ENCODE results near the gene FMN1.

FMN1 gene

DNA sequence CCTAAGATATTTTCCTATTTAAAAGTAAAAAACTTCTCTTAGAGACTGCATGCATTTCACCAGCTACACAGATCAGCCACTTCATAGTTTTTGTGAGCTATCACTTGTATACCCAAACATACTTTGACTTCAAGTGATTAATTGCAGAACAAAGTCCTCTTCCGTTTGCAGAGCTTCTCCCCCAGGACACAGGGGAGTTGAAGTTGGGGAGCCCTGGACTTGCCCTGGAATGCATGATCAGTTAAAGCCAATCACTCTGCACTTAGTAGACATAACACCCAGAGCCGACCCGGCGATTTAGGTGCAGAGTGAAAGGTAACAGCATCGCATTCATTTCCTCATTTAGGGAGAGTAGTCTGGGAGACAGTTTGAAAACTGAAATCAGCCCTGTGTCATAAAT is 406.6 kb downstream of the FMN1 start:
- Histone ChIP-seq H3K9me3 (ENCODE audit: control insufficient read depth, insufficient read depth, low read length) (no peaks in the 10 kb centered on the region), H3K27ac (ENCODE audit: low read depth, low read length) (no peak overlapping the region), H4K20me1 (ENCODE audit: control insufficient read depth, insufficient read depth, low read depth, low read length) (no peaks in the 10 kb centered on the region), H3K9me2 (replicated peaks; ENCODE audit: control insufficient read depth, low read length) (no peaks in the 10 kb centered on the region), H3F3A (ENCODE audit: control insufficient read depth, insufficient read depth) (no peaks in the 10 kb centered on the region), H3K4me2 (ENCODE audit: low read length) (no peak overlapping the region), H3K79me2 (ENCODE audit: control insufficient read depth, low read length) (no peaks in the 10 kb centered on the region), H3K4me1 (ENCODE audit: control insufficient read depth, low read length) (no peaks in the 10 kb centered on the region), H3K4me3 (ENCODE audit: low read length) (no peak overlapping the region), H3K27me3 (ENCODE audit: control insufficient read depth, low read length) (peaks cover 2% of the 10 kb centered on the region), H3K36me3 (ENCODE audit: control insufficient read depth, low read length) (no peaks in the 10 kb centered on the region)
- no peak for TF ChIP-seq EZH2phosphoT487 (IDR thresholded peaks at IDR 0.05; ENCODE audit: borderline replicate concordance, low read length)
- TF ChIP-seq CTCF (IDR thresholded peaks at IDR 0.05; ENCODE audit: low read depth, low read length, poor library complexity, severe bottlenecking): no peak

GRCh38 chr15:32786906-32787305 is 407.6 kb downstream of the FMN1 start:
- Histone ChIP-seq H3F3A (ENCODE audit: control insufficient read depth, insufficient read depth) (no peaks in the 10 kb centered on the region), H4K20me1 (ENCODE audit: control insufficient read depth, insufficient read depth, low read depth, low read length) (no peaks in the 10 kb centered on the region), H3K9me3 (ENCODE audit: control insufficient read depth, insufficient read depth, low read length) (no peaks in the 10 kb centered on the region), H3K79me2 (ENCODE audit: control insufficient read depth, low read length) (no peaks in the 10 kb centered on the region), H3K4me1 (ENCODE audit: control insufficient read depth, low read length) (no peaks in the 10 kb centered on the region), H3K9me2 (replicated peaks; ENCODE audit: control insufficient read depth, low read length) (no peaks in the 10 kb centered on the region), H3K27ac (ENCODE audit: low read depth, low read length) (no peak overlapping the region), H3K36me3 (ENCODE audit: control insufficient read depth, low read length) (no peaks in the 10 kb centered on the region), H3K4me3 (ENCODE audit: low read length) (no peak overlapping the region), H3K27me3 (ENCODE audit: control insufficient read depth, low read length) (peaks cover 2% of the 10 kb centered on the region), H3K4me2 (ENCODE audit: low read length) (no peak overlapping the region)
- no peak for TF ChIP-seq CTCF (IDR thresholded peaks at IDR 0.05; ENCODE audit: low read depth, low read length, poor library complexity, severe bottlenecking)
- TF ChIP-seq EZH2phosphoT487 (IDR thresholded peaks at IDR 0.05; ENCODE audit: borderline replicate concordance, low read length): no peak

GRCh38 chr15:32784581-32784980 is 409.9 kb downstream of the FMN1 start:
- H3K27ac ChIP-seq (ENCODE audit: low read depth, low read length): no peak overlapping the region
- H3K4me3 ChIP-seq (ENCODE audit: low read length): no peak overlapping the region
- H3K4me2 ChIP-seq (ENCODE audit: low read length): no peak overlapping the region
- no peaks in the 10 kb centered on the region for H3K36me3 ChIP-seq (ENCODE audit: control insufficient read depth, low read length)
- H3K9me2 ChIP-seq (replicated peaks; ENCODE audit: control insufficient read depth, low read length): no peaks in the 10 kb centered on the region
- no peaks in the 10 kb centered on the region for H4K20me1 ChIP-seq (ENCODE audit: control insufficient read depth, insufficient read depth, low read depth, low read length)
- TF ChIP-seq CTCF (IDR thresholded peaks at IDR 0.05; ENCODE audit: low read depth, low read length, poor library complexity, severe bottlenecking): no peak
- TF ChIP-seq EZH2phosphoT487 (IDR thresholded peaks at IDR 0.05; ENCODE audit: borderline replicate concordance, low read length): no peak
- peaks cover 2% of the 10 kb centered on the region for H3K27me3 ChIP-seq (ENCODE audit: control insufficient read depth, low read length)
- no peaks in the 10 kb centered on the region for H3F3A ChIP-seq (ENCODE audit: control insufficient read depth, insufficient read depth)
- no peaks in the 10 kb centered on the region for H3K79me2 ChIP-seq (ENCODE audit: control insufficient read depth, low read length)
- no peaks in the 10 kb centered on the region for H3K4me1 ChIP-seq (ENCODE audit: control insufficient read depth, low read length)
- no peaks in the 10 kb centered on the region for H3K9me3 ChIP-seq (ENCODE audit: control insufficient read depth, insufficient read depth, low read length)

- TF ChIP-seq CTCF (IDR thresholded peaks at IDR 0.05; ENCODE audit: low read depth, low read length, poor library complexity, severe bottlenecking) (no peak), EZH2phosphoT487 (IDR thresholded peaks at IDR 0.05; ENCODE audit: borderline replicate concordance, low read length) (no peak)
- H3K9me3 ChIP-seq (ENCODE audit: control insufficient read depth, insufficient read depth, low read length): no peaks in the 10 kb centered on the region
- H3K27ac ChIP-seq (ENCODE audit: low read depth, low read length): no peak overlapping the region
- H3K4me3 ChIP-seq (ENCODE audit: low read length): no peak overlapping the region
- peaks cover 2% of the 10 kb centered on the region for H3K27me3 ChIP-seq (ENCODE audit: control insufficient read depth, low read length)
- H3K79me2 ChIP-seq (ENCODE audit: control insufficient read depth, low read length): no peaks in the 10 kb centered on the region
- H3K9me2 ChIP-seq (replicated peaks; ENCODE audit: control insufficient read depth, low read length): no peaks in the 10 kb centered on the region
- H3K4me1 ChIP-seq (ENCODE audit: control insufficient read depth, low read length): no peaks in the 10 kb centered on the region
- no peaks in the 10 kb centered on the region for H3K36me3 ChIP-seq (ENCODE audit: control insufficient read depth, low read length)
- H4K20me1 ChIP-seq (ENCODE audit: control insufficient read depth, insufficient read depth, low read depth, low read length): no peaks in the 10 kb centered on the region
- no peak overlapping the region for H3K4me2 ChIP-seq (ENCODE audit: low read length)
- no peaks in the 10 kb centered on the region for H3F3A ChIP-seq (ENCODE audit: control insufficient read depth, insufficient read depth)
Observed at GRCh38 chr15:32781781-32782180, 412.7 kb downstream of the FMN1 start.

Data from DOHH2 (cell line).